Vagina (tissue), 2 donors: ENCODE data around the gene INTS6. TPM values are rescaled to one million over a fixed set of nuclear protein-coding genes. Genes with fewer than 3 reads are reported as not detected.

ENCODE experiments used
- DNase-seq, 2 donors: peaks; one replicate each; pipeline ENCODE4 v3.0.0-alpha.2; 2017; ENCODE audit errors: extremely low spot score in 2 of 2
- H3K27ac ChIP-seq: fragments of 200-600 bp; sonication (generic); one replicate; pipeline ENCODE4 v1.5.1; 2019
- H3K27me3 ChIP-seq: fragments of 200-600 bp; sonication (generic); one replicate; pipeline ENCODE4 v1.5.1; 2019
- H3K36me3 ChIP-seq, 2 donors: fragments of 200-600 bp; sonication (generic); one replicate each; pipeline ENCODE4 v1.5.1; 2017 to 2019
- H3K4me1 ChIP-seq: fragments of 200-600 bp; sonication (generic); one replicate; pipeline ENCODE4 v1.5.1; 2019
- H3K4me3 ChIP-seq, 2 donors: fragments of 200-600 bp; sonication (generic); 1 replicate in 1 of 2; 2 replicates in 1 of 2; pipeline ENCODE4 v1.5.1; 2016 to 2019
- H3K9me3 ChIP-seq: fragments of 200-600 bp; sonication (generic); one replicate; pipeline ENCODE4 v1.5.1; 2019
- POLR2A ChIP-seq, 2 donors: fragments of 450-650 bp; IDR thresholded peaks; one replicate each; pipeline ENCODE4 v1.6.1; 2017; ENCODE audit warnings: antibody characterized with exemption in 2 of 2, mild to moderate bottlenecking in 2 of 2, moderate library complexity in 2 of 2
- POLR2AphosphoS5 ChIP-seq, 2 donors: sonication (generic); formaldehyde crosslinking; IDR thresholded peaks; one replicate each; pipeline ENCODE4 v1.9.0; 2017; ENCODE audit warnings: antibody characterized with exemption in 2 of 2, mild to moderate bottlenecking in 2 of 2, low read depth in 1 of 2; ENCODE audit not compliant: insufficient read depth in 1 of 2
- intact Hi-C: fragments of 100-400 bp; cut with DNase I; formaldehyde crosslinking; loops from one replicate; pipeline ENCODE4 v1.15.1; 2023
- total RNA-seq: library from RNA; depleted of rRNA; stranded (reverse); fragments of >200 nt; gene quantifications from one replicate; pipeline ENCODE4 v1.2.3, GENCODE V29; 2016
- TF ChIP-seq, protein P1 (sequence below), 3 experiments: fragments of 450-650 bp in 2 of 3; fragments of 200-600 bp in 1 of 3; sonication (generic) in 1 of 3; IDR thresholded peaks; one replicate each; pipeline ENCODE4 v1.5.1; 2017 to 2019; ENCODE audit warnings: antibody characterized with exemption in 3 of 3, mild to moderate bottlenecking in 2 of 3, moderate library complexity in 2 of 3

Gene INTS6
- total RNA-seq, 1 donor from 2014 or later: 56.2 TPM

GRCh38 chr13:51328488-51328887, 124.3 kb downstream of the INTS6 start:
- no peaks in the 10 kb centered on the region for H3K4me1 ChIP-seq
- TF ChIP-seq, protein P1, sequence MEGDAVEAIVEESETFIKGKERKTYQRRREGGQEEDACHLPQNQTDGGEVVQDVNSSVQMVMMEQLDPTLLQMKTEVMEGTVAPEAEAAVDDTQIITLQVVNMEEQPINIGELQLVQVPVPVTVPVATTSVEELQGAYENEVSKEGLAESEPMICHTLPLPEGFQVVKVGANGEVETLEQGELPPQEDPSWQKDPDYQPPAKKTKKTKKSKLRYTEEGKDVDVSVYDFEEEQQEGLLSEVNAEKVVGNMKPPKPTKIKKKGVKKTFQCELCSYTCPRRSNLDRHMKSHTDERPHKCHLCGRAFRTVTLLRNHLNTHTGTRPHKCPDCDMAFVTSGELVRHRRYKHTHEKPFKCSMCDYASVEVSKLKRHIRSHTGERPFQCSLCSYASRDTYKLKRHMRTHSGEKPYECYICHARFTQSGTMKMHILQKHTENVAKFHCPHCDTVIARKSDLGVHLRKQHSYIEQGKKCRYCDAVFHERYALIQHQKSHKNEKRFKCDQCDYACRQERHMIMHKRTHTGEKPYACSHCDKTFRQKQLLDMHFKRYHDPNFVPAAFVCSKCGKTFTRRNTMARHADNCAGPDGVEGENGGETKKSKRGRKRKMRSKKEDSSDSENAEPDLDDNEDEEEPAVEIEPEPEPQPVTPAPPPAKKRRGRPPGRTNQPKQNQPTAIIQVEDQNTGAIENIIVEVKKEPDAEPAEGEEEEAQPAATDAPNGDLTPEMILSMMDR (IDR thresholded peaks at IDR 0.05): no peak
- no peak for TF ChIP-seq POLR2AphosphoS5 (IDR thresholded peaks at IDR 0.05; ENCODE audit: insufficient read depth in 1 of 2, low read depth in 1 of 2)
- TF ChIP-seq POLR2A (IDR thresholded peaks at IDR 0.05): no peak
- no peaks in the 10 kb centered on the region for H3K9me3 ChIP-seq
- no peak overlapping the region for H3K27ac ChIP-seq
- H3K36me3 ChIP-seq: no peaks in the 10 kb centered on the region
- H3K27me3 ChIP-seq: no peaks in the 10 kb centered on the region
- intact Hi-C loops: no loop called here
- no peak overlapping the region for H3K4me3 ChIP-seq
- no peak for DNase-seq

DNA sequence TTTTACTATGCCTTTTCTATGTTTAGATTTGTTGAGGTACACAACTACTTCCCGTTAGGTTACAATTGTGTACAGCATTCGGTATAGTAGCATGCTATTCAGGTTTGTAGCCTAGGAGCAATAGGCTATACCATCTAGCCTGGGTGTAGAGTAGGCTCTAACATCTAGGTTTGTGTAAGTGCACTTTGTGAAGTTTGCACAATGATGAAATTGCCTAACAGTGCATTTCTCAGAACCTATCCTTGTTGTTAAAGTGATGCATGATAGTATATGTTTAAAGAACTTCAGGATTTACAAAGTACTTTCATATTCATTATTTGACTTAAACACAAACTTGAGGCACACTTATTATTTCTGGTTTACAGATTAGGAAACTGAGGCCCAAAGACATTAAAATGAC, 124.9 kb downstream of the INTS6 start:
- Histone ChIP-seq H3K27me3 (no peaks in the 10 kb centered on the region), H3K36me3 (no peaks in the 10 kb centered on the region), H3K4me1 (no peaks in the 10 kb centered on the region), H3K4me3 (no peak overlapping the region), H3K27ac (no peak overlapping the region), H3K9me3 (no peaks in the 10 kb centered on the region)
- intact Hi-C loops: no loop called here
- TF ChIP-seq POLR2A (IDR thresholded peaks at IDR 0.05): no peak
- no peak for TF ChIP-seq POLR2AphosphoS5 (IDR thresholded peaks at IDR 0.05; ENCODE audit: insufficient read depth in 1 of 2, low read depth in 1 of 2)
- TF ChIP-seq, protein P1 (IDR thresholded peaks at IDR 0.05): no peak
- DNase-seq: no peak

DNA sequence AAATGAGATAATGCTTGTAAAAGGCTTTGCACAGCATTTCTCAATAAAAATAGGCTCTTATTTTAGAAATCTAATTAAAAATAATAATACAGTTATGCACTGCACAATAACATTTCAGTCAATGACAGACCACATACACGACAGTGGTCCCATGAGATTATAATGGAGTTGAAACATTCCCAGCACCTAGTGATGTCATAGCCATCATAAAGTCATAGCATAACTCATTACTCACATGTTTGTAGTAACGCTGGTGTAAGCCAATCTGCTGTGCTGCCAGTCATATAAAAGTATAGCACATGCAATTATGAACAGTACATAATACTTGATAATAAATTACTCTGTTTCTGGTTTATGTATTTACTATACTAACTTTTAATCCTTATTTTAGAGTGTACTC, 126.1 kb downstream of the INTS6 start:
- no peak for DNase-seq
- H3K27ac ChIP-seq: no peak overlapping the region
- no peaks in the 10 kb centered on the region for H3K9me3 ChIP-seq
- H3K4me1 ChIP-seq: no peaks in the 10 kb centered on the region
- intact Hi-C loops: no loop called here
- no peak for TF ChIP-seq POLR2A (IDR thresholded peaks at IDR 0.05)
- TF ChIP-seq POLR2AphosphoS5 (IDR thresholded peaks at IDR 0.05; ENCODE audit: insufficient read depth in 1 of 2, low read depth in 1 of 2): no peak
- TF ChIP-seq, protein P1 (IDR thresholded peaks at IDR 0.05): no peak
- no peaks in the 10 kb centered on the region for H3K36me3 ChIP-seq
- H3K4me3 ChIP-seq: no peak overlapping the region
- H3K27me3 ChIP-seq: no peaks in the 10 kb centered on the region

GRCh38 chr13:51325837-51326236, 127.0 kb downstream of the INTS6 start:
- TF ChIP-seq POLR2AphosphoS5 (IDR thresholded peaks at IDR 0.05; ENCODE audit: insufficient read depth in 1 of 2, low read depth in 1 of 2) (no peak), POLR2A (IDR thresholded peaks at IDR 0.05) (no peak)
- TF ChIP-seq, protein P1 (IDR thresholded peaks at IDR 0.05): no peak
- no peak for DNase-seq
- intact Hi-C loops: no loop called here
- H3K27ac ChIP-seq: no peak overlapping the region
- no peaks in the 10 kb centered on the region for H3K9me3 ChIP-seq
- H3K36me3 ChIP-seq: no peaks in the 10 kb centered on the region
- no peak overlapping the region for H3K4me3 ChIP-seq
- no peaks in the 10 kb centered on the region for H3K4me1 ChIP-seq
- H3K27me3 ChIP-seq: no peaks in the 10 kb centered on the region

DNA sequence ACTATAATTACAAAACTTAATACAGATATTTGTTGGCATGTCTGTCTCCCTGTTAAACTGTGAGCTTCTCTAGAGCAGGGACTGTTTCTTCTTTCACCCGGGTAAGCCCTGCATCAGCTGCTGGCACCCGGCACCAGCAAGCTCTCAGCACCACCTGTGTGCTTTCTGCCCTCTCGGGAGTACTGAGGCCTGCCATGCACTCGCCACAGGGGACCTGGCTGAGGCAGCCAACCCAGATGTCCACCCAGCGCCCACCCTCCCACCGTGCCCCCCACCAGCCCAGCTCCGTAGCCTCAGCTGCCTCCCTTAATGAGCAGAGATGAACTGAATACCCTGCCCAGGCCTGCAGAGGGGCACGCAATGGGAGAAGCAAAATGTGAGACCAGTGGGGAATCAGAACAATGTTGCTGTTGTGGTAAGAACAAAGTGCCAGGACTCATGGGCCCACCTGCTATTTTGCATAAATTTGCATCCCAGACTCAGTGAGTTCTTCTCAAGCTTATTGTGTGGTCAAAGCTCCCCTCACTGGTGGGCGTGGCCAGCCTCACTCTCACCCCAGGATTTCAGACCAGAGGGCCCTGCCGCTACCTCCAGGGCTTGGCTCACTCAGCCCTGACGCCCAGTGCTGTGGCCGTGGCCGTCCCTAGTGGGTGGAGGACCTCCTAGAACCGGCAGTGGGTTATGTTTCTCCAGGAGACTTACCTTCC, 128.0 kb downstream of the INTS6 start:
- DNase-seq: no peak
- intact Hi-C loops: no loop called here
- TF ChIP-seq POLR2A (IDR thresholded peaks at IDR 0.05): no peak
- TF ChIP-seq POLR2AphosphoS5 (IDR thresholded peaks at IDR 0.05; ENCODE audit: insufficient read depth in 1 of 2, low read depth in 1 of 2): no peak
- TF ChIP-seq, protein P1 (IDR thresholded peaks at IDR 0.05): no peak
- no peaks in the 10 kb centered on the region for H3K9me3 ChIP-seq
- H3K27me3 ChIP-seq: no peaks in the 10 kb centered on the region
- no peaks in the 10 kb centered on the region for H3K4me1 ChIP-seq
- H3K36me3 ChIP-seq: no peaks in the 10 kb centered on the region
- no peak overlapping the region for H3K4me3 ChIP-seq
- no peak overlapping the region for H3K27ac ChIP-seq
